Upper lobe of left lung (tissue), 6 donors: Measurements from ENCODE around the gene MRPL2. TPM values are rescaled to one million over a fixed set of nuclear protein-coding genes. Genes with fewer than 3 reads are reported as not detected.

Source experiments
- ATAC-seq, 2 donors: fragments of 200-7000 bp; cut with Tn5 transposase; one replicate each; pipeline ENCODE4 v1.9.1; 2022; ENCODE audit warnings: mild to moderate bottlenecking in 2 of 2, moderate library complexity in 2 of 2; ENCODE audit not compliant: low FRiP score in 2 of 2
- DNase-seq, 2 donors: peaks; one replicate each; pipeline ENCODE4 v3.0.0-alpha.2; 2019 to 2020
- H3K27ac ChIP-seq, 4 donors: fragments of 200-600 bp; sonication (generic); one replicate each; pipeline ENCODE4 v1.5.1; 2016 to 2019
- H3K27me3 ChIP-seq, 4 donors: fragments of 200-600 bp; sonication (generic); one replicate each; pipeline ENCODE4 v1.5.1; 2017 to 2019
- H3K36me3 ChIP-seq, 4 donors: fragments of 200-600 bp; sonication (generic); one replicate each; pipeline ENCODE4 v1.5.1; 2016 to 2019
- H3K4me1 ChIP-seq, 4 donors: fragments of 200-600 bp; sonication (generic); one replicate each; pipeline ENCODE4 v1.5.1; 2018 to 2019
- H3K4me3 ChIP-seq, 4 donors: fragments of 200-600 bp; sonication (generic); one replicate each; pipeline ENCODE4 v1.5.1; 2017 to 2019; ENCODE audit warnings: mild to moderate bottlenecking in 2 of 4, moderate library complexity in 1 of 4
- H3K9me3 ChIP-seq, 4 donors: fragments of 200-600 bp; sonication (generic); one replicate each; pipeline ENCODE4 v1.5.1; 2018 to 2019
- EP300 ChIP-seq, 4 donors: sonication (generic); formaldehyde crosslinking; IDR thresholded peaks; one replicate each; pipeline ENCODE4 v1.5.1; 2017; ENCODE audit warnings: antibody characterized with exemption in 4 of 4, control low read depth in 2 of 4
- POLR2A ChIP-seq, 4 donors: fragments of 450-650 bp; IDR thresholded peaks; one replicate each; pipeline ENCODE4 v1.5.1; 2016 to 2017; ENCODE audit warnings: antibody characterized with exemption in 4 of 4, mild to moderate bottlenecking in 2 of 4
- POLR2AphosphoS5 ChIP-seq, 2 donors: sonication (generic); formaldehyde crosslinking; IDR thresholded peaks; one replicate each; pipeline ENCODE4 v1.5.1; 2017; ENCODE audit warnings: antibody characterized with exemption in 2 of 2
- WGBS, 2 donors: methylation state at CpG; one replicate each; pipeline ENCODE4 v1.1.5; 2017 to 2018; 5-methylcytosine and 5-hydroxymethylcytosine counted together
- total RNA-seq, 6 donors: library from RNA; depleted of rRNA in 4 of 6; stranded (reverse); fragments of >200 nt in 4 of 6; gene quantifications; one replicate each; pipeline versions ENCODE4 v1.1.0 to v1.2.1, GENCODE V29; 2016 to 2021
- TF ChIP-seq, protein P1 (sequence below), 6 experiments: fragments of 450-650 bp in 4 of 6; fragments of 200-600 bp in 2 of 6; sonication (generic) in 2 of 6; IDR thresholded peaks; one replicate each; pipeline ENCODE4 v1.5.1; 2016 to 2019; ENCODE audit warnings: antibody characterized with exemption in 6 of 6
- donor health status: DM: no; HTN: no; CAD: no; lungs with moderate emphysema.
- donor health status: DM: no; HTN: yes; CAD: no; lungs with severe emphysema.

MRPL2 gene
- total RNA-seq, 6 donors from 2014 or later, result 17.2 to 58.2 (median 30.7) TPM

GRCh38 chr6:43101497-43101896 lies 42.3 kb upstream of the MRPL2 start:
- H3K36me3 ChIP-seq, result no peaks in the 10 kb centered on the region
- 61 to 74% methylated on average over 4 of the region's 4 CpGs for WGBS, 2 donors
- no peak overlapping the region for H3K4me3 ChIP-seq
- H3K27me3 ChIP-seq, result no peaks in the 10 kb centered on the region
- ATAC-seq, result no peak
- H3K27ac ChIP-seq, result peak overlapping the region in 1 of 4 donors; percentile 21
- no peak for DNase-seq
- TF ChIP-seq EP300 (IDR thresholded peaks at IDR 0.05), result no peak
- TF ChIP-seq POLR2A (IDR thresholded peaks at IDR 0.05), result no peak
- TF ChIP-seq, protein P1, sequence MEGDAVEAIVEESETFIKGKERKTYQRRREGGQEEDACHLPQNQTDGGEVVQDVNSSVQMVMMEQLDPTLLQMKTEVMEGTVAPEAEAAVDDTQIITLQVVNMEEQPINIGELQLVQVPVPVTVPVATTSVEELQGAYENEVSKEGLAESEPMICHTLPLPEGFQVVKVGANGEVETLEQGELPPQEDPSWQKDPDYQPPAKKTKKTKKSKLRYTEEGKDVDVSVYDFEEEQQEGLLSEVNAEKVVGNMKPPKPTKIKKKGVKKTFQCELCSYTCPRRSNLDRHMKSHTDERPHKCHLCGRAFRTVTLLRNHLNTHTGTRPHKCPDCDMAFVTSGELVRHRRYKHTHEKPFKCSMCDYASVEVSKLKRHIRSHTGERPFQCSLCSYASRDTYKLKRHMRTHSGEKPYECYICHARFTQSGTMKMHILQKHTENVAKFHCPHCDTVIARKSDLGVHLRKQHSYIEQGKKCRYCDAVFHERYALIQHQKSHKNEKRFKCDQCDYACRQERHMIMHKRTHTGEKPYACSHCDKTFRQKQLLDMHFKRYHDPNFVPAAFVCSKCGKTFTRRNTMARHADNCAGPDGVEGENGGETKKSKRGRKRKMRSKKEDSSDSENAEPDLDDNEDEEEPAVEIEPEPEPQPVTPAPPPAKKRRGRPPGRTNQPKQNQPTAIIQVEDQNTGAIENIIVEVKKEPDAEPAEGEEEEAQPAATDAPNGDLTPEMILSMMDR (IDR thresholded peaks at IDR 0.05), result no peak
- no peak for TF ChIP-seq POLR2AphosphoS5 (IDR thresholded peaks at IDR 0.05)
- peaks cover 2 to 17% (median 8%) of the 10 kb centered on the region in 4 donors for H3K4me1 ChIP-seq
- no peaks in the 10 kb centered on the region for H3K9me3 ChIP-seq

- Histone ChIP-seq H3K4me1 (peaks cover 14 to 47% (median 38%) of the 10 kb centered on the region in 4 donors), H3K4me3 (no peak overlapping the region), H3K9me3 (no peaks in the 10 kb centered on the region), H3K36me3 (no peaks in the 10 kb centered on the region), H3K27me3 (no peaks in the 10 kb centered on the region), H3K27ac (peak overlapping the region; percentile 46 to 86 (median 70))
- whole genome bisulfite sequencing, 2 donors, result 59 to 74% methylated on average over 4 of the region's 4 CpGs
- no peak for TF ChIP-seq EP300 (IDR thresholded peaks at IDR 0.05)
- TF ChIP-seq POLR2AphosphoS5 (IDR thresholded peaks at IDR 0.05), result no peak
- TF ChIP-seq, protein P1 (IDR thresholded peaks at IDR 0.05), result no peak
- TF ChIP-seq POLR2A (IDR thresholded peaks at IDR 0.05), result no peak
- DNase-seq (no peak), ATAC-seq (no peak)
Measured at GRCh38 chr6:43097502-43097901, 38.3 kb upstream of the MRPL2 start.

- H3K27ac ChIP-seq, result peak overlapping the region; percentile 67 to 86 (median 78)
- H3K4me3 ChIP-seq, result no peak overlapping the region
- H3K36me3 ChIP-seq, result no peaks in the 10 kb centered on the region
- H3K4me1 ChIP-seq, result peaks cover 14 to 47% (median 38%) of the 10 kb centered on the region in 4 donors
- WGBS, 2 donors, result 36 to 45% methylated on average over 5 of the region's 5 CpGs
- no peaks in the 10 kb centered on the region for H3K27me3 ChIP-seq
- no peak for ATAC-seq
- no peak for DNase-seq
- H3K9me3 ChIP-seq, result no peaks in the 10 kb centered on the region
- TF ChIP-seq, protein P1 (IDR thresholded peaks at IDR 0.05), result peak in 1 of 6 experiments; percentile 10
- TF ChIP-seq POLR2AphosphoS5 (IDR thresholded peaks at IDR 0.05), result no peak
Measured at GRCh38 chr6:43097098-43097489, 37.9 kb upstream of the MRPL2 start.

- WGBS, 2 donors, result 50 to 62% methylated on average over 4 to 8 of the region's 8 CpGs
- H3K36me3 ChIP-seq, result no peaks in the 10 kb centered on the region
- H3K9me3 ChIP-seq, result no peaks in the 10 kb centered on the region
- H3K27me3 ChIP-seq, result no peaks in the 10 kb centered on the region
- DNase-seq (peak; percentile 70 to 77), ATAC-seq (peak; percentile 49 to 91)
- H3K4me1 ChIP-seq, result peaks cover 14 to 47% (median 40%) of the 10 kb centered on the region in 4 donors
- peak overlapping the region; percentile 67 to 86 (median 78) for H3K27ac ChIP-seq
- TF ChIP-seq, protein P1 (IDR thresholded peaks at IDR 0.05), result no peak
- no peak for TF ChIP-seq EP300 (IDR thresholded peaks at IDR 0.05)
- peak; percentile 11 to 38 for TF ChIP-seq POLR2AphosphoS5 (IDR thresholded peaks at IDR 0.05)
- TF ChIP-seq POLR2A (IDR thresholded peaks at IDR 0.05), result peak in 2 of 4 donors; percentile 34 to 59
- H3K4me3 ChIP-seq, result peak overlapping the region in 3 of 4 donors; percentile 0 to 32 (median 25)
Measured at GRCh38 chr6:43096451-43097097, 37.3 kb upstream of the MRPL2 start.

GRCh38 chr6:43095939-43096338 lies 36.7 kb upstream of the MRPL2 start:
- Histone ChIP-seq H3K36me3 (no peaks in the 10 kb centered on the region), H3K27me3 (no peaks in the 10 kb centered on the region), H3K27ac (peak overlapping the region; percentile 67 to 86 (median 78)), H3K4me3 (peak overlapping the region in 3 of 4 donors; percentile 0 to 32 (median 25)), H3K9me3 (no peaks in the 10 kb centered on the region), H3K4me1 (peaks cover 14 to 51% (median 41%) of the 10 kb centered on the region in 4 donors)
- 41 to 55% methylated on average over 7 of the region's 7 CpGs for WGBS, 2 donors
- no peak for DNase-seq
- ATAC-seq, result no peak
- TF ChIP-seq POLR2AphosphoS5 (IDR thresholded peaks at IDR 0.05) (no peak), EP300 (IDR thresholded peaks at IDR 0.05) (no peak), POLR2A (IDR thresholded peaks at IDR 0.05) (no peak)
- TF ChIP-seq, protein P1 (IDR thresholded peaks at IDR 0.05), result no peak
